ENCODE data around the gene SLC22A1. TPM values are rescaled to one million over a fixed set of nuclear protein-coding genes. Genes with fewer than 3 reads are reported as not detected.
A peak's percentile ranks its signal among the peaks of the same experiment; 100 is the strongest.

SLC22A1 gene
- total RNA-seq, 1 donor = 0.86 TPM

- TF ChIP-seq CTCF (IDR thresholded peaks at IDR 0.05; ENCODE audit: insufficient read depth, low read depth, low read length) = no peak
- no peak overlapping the region for H3K4me3 ChIP-seq (ENCODE audit: low read depth, low read length)
- DNase-seq (ENCODE audit: low read depth) = no peak
Measured at GRCh38 chr6:160093061-160093460, 28.6 kb upstream of the SLC22A1 start.

DNA sequence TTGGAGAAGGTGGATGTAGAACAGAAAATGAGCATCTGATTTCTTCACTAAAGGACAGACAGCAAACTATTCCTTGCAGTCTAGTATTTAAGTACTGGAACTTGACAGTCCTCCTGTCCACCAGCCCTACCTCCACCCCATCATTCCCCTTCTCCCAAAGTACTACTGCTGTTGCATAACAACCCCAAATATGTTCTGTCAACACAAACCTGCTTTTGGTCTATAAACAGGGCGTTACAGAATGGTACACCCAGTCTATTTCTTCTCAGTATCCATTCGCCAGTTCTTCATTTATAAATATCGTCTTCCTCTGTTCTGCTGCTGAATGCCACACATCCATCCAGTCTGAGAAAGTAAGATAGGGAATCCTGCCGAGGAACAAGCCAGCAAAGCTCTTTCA is 27.7 kb upstream of the SLC22A1 start:
- no peak for DNase-seq (ENCODE audit: low read depth)
- no peak overlapping the region for H3K4me3 ChIP-seq (ENCODE audit: low read depth, low read length)
- no peak for TF ChIP-seq CTCF (IDR thresholded peaks at IDR 0.05; ENCODE audit: insufficient read depth, low read depth, low read length)

- DNase-seq (ENCODE audit: low read depth) = no peak
- TF ChIP-seq CTCF (IDR thresholded peaks at IDR 0.05; ENCODE audit: insufficient read depth, low read depth, low read length) = no peak
- H3K4me3 ChIP-seq (ENCODE audit: low read depth, low read length) = no peak overlapping the region
Measured at GRCh38 chr6:160095146-160095845, 26.3 kb upstream of the SLC22A1 start.

DNA sequence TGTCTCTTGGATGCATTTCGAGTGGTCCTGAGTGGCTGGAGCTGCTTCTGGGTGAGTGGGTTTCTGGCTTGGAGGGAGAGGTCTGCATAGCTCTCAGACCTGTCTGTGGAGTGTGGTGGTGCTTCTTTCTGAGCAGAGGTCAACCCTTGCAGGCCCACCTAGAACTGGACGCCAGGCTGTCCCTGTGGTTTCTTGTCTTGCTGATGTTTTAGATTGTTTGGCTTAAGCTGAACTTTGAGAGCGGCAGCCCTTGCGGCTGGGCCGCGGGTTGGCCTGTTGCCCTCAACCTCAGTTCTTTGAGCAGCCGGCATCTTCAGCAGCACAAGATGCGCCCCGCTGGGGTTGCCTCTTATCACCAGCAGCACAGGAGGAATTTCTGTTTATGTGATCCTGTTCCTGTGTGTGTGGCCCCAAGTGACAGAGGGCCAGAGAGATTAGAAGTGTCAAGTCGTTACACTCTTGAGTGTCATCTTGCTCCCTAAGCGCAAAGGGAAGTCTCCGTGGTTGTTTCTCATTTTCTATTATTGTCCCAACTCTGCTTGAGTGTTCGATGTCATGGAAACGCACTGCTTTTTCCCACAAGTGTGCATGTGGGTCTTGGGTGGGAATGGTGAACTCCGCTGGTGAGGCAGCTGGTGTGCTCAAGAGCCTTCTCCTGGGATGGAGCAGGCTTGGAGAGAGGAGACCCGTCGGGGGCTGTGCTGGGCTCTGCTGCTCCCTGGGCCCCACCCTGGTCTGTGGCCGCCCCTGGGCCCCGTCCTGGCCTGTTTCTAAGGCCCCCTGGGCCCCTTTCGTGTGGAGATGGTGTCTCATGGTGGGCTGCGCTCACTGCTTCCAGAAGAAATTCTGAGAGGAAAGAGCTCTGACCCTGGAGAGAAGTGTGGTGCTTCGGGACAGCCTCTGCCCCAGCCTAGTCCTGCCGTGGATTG is 20.1 kb upstream of the SLC22A1 start:
- peak; percentile 33 for DNase-seq (ENCODE audit: low read depth)
- no peak for TF ChIP-seq CTCF (IDR thresholded peaks at IDR 0.05; ENCODE audit: insufficient read depth, low read depth, low read length)
- no peak overlapping the region for H3K4me3 ChIP-seq (ENCODE audit: low read depth, low read length)

DNA sequence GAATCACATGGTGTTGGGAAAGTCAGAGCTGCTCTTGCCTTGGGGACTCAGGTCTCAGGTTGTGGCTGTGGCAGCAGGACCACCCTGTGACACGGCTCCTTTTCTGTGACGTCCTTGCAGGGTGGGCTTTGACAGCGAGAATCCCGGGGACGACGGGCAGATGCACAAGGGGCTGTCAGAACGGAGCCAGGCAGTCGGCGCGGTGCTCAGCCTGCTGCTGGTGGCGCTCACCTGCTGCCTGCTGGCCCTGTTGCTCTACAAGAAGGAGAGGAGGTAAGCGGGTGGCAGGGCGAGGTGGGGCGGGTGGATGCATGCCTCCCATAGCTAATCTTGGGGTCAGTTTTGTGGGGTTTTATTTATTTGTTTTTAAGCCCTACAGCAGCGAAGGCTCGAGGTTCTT is 19.2 kb upstream of the SLC22A1 start:
- DNase-seq (ENCODE audit: low read depth) = no peak
- H3K4me3 ChIP-seq (ENCODE audit: low read depth, low read length) = no peak overlapping the region
- TF ChIP-seq CTCF (IDR thresholded peaks at IDR 0.05; ENCODE audit: insufficient read depth, low read depth, low read length) = no peak

- peak; percentile 22 for DNase-seq (ENCODE audit: low read depth)
- no peak overlapping the region for H3K4me3 ChIP-seq (ENCODE audit: low read depth, low read length)
- peak; percentile 38 for TF ChIP-seq CTCF (IDR thresholded peaks at IDR 0.05; ENCODE audit: insufficient read depth, low read depth, low read length)
Measured at GRCh38 chr6:160102956-160103824, 18.4 kb upstream of the SLC22A1 start.
